PC-3 (cell line): ENCODE data around the gene BEND3. TPM values are rescaled to one million over a fixed set of nuclear protein-coding genes. Genes with fewer than 3 reads are reported as not detected.

Experiments
- ATAC-seq: fragments of 200-7000 bp; cut with Tn5 transposase; 2 replicates; pipeline ENCODE4 v1.9.1; 2020; ENCODE audit warnings: mild to moderate bottlenecking, moderate library complexity
- BruUV-seq: library from RNA; stranded (reverse); fragments of 400-500 nt; replicated peaks from 2 replicates; lab custom pipeline; 2021; lab: Mats Ljungman, UMichigan
- CTCF ChIA-PET: fragments of 300-600 bp; sonication (Branson Sonifier 250); formaldehyde crosslinking; loops from one replicate; lab custom pipeline; 2022; ENCODE audit warnings: antibody characterized with exemption; lab: Charles Lee
- POLR2A ChIA-PET: fragments of 300-600 bp; sonication (Branson Sonifier 250); formaldehyde crosslinking; loops from one replicate; lab custom pipeline; 2022; ENCODE audit warnings: antibody characterized with exemption; ENCODE audit not compliant: unreplicated experiment; lab: Charles Lee
- DNase-seq: peaks from one replicate; pipeline ENCODE4 v3.0.0-alpha.2; 2015
- H2AFZ ChIP-seq: fragments of 300-600 bp; sonication (generic); 2 replicates; pipeline ENCODE4 v1.6.0; 2016; ENCODE audit warnings: antibody characterized with exemption, low read length
- H3F3A ChIP-seq: fragments of 300-600 bp; sonication (generic); one replicate; pipeline ENCODE4 v1.6.0; 2017; ENCODE audit warnings: antibody characterized with exemption, low read length, control low read depth, mild to moderate bottlenecking; ENCODE audit not compliant: unreplicated experiment
- H3K27ac ChIP-seq: fragments of 300-600 bp; sonication (generic); 2 replicates; pipeline ENCODE4 v1.5.1; 2016; ENCODE audit warnings: mild to moderate bottlenecking, low read length
- H3K27me3 ChIP-seq: fragments of 300-600 bp; sonication (generic); 2 replicates; pipeline ENCODE4 v1.6.1; 2016; ENCODE audit warnings: low read length, mixed read lengths
- H3K36me3 ChIP-seq: fragments of 300-600 bp; sonication (generic); 2 replicates; pipeline ENCODE4 v1.6.1; 2016; ENCODE audit warnings: low read depth, mixed run types, low read length, mixed read lengths
- H3K4me1 ChIP-seq: fragments of 300-600 bp; sonication (generic); 2 replicates; pipeline ENCODE4 v1.5.1; 2016; ENCODE audit warnings: low read length; ENCODE audit not compliant: insufficient read depth
- H3K4me2 ChIP-seq: fragments of 300-600 bp; sonication (generic); 2 replicates; pipeline ENCODE4 v1.6.0; 2016; ENCODE audit warnings: low read length
- H3K4me3 ChIP-seq: fragments of 300-600 bp; sonication (generic); 2 replicates; pipeline ENCODE4 v1.5.1; 2016; ENCODE audit warnings: mild to moderate bottlenecking, low read length, mixed read lengths
- H3K79me2 ChIP-seq: fragments of 300-600 bp; sonication (generic); 2 replicates; pipeline ENCODE4 v1.6.1; 2017; ENCODE audit warnings: low read length, mixed read lengths
- H3K9ac ChIP-seq: fragments of 300-600 bp; sonication (generic); 2 replicates; pipeline ENCODE4 v1.6.0; 2016; ENCODE audit warnings: mild to moderate bottlenecking, low read length
- H3K9me2 ChIP-seq: fragments of 300-600 bp; sonication (generic); replicated peaks from 2 replicates; pipeline ENCODE4 v1.6.1; 2016; ENCODE audit warnings: mixed run types, low read length, mixed read lengths
- H3K9me3 ChIP-seq: fragments of 300-600 bp; sonication (generic); 2 replicates; pipeline ENCODE4 v1.6.1; 2016; ENCODE audit warnings: low read length, mixed read lengths
- H4K20me1 ChIP-seq: fragments of 300-600 bp; sonication (generic); 2 replicates; pipeline ENCODE4 v1.6.1; 2016; ENCODE audit warnings: low read length, mixed read lengths
- EZH2phosphoT487 ChIP-seq: fragments of 300-600 bp; sonication (generic); IDR thresholded peaks from 2 replicates; pipeline ENCODE4 v1.6.1; 2018; ENCODE audit warnings: mild to moderate bottlenecking, antibody characterized with exemption, low read length, borderline replicate concordance
- intact Hi-C: fragments of 100-400 bp; cut with micrococcal nuclease; formaldehyde crosslinking; loops from 2 replicates; pipeline ENCODE4 v1.9.0; 2023
- total RNA-seq: library from RNA; depleted of rRNA; stranded (reverse); fragments of >200 nt; gene quantifications from 2 replicates; pipeline ENCODE4 v1.2.3, GENCODE V29; 2014; rRNA removed
- TF ChIP-seq, protein P1 (sequence below): fragments of 300-600 bp; sonication (generic); conservative IDR thresholded peaks from 2 replicates; pipeline ENCODE4 v1.5.1; 2017; ENCODE audit warnings: antibody characterized with exemption, low read depth, mild to moderate bottlenecking, low read length

The BEND3 gene
- total RNA-seq, 1 experiment from 2014 or later: 4.5 TPM

DNA sequence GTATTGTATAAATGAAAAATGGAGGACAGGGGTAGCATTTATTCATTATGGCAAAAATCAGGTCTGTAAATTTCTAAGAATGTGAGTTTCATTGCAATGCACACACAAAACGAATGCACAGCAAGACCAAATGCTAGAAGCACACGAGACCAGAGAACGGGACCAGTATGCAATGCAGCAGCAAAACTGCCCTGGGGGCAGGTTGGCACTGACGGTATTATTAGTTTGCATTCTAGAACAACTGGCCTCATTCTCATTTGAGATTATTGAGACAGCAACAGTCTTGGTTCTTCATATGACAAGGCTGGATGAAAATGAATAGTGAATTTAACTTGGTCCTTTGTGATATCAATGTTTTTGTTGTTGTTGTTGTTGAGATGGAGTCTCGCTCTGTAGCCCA, 96.3 kb downstream of the BEND3 start:
- no peaks in the 10 kb centered on the region for H3F3A ChIP-seq
- no peak overlapping the region for H3K4me3 ChIP-seq
- no peak for TF ChIP-seq EZH2phosphoT487
- TF ChIP-seq, protein P1, sequence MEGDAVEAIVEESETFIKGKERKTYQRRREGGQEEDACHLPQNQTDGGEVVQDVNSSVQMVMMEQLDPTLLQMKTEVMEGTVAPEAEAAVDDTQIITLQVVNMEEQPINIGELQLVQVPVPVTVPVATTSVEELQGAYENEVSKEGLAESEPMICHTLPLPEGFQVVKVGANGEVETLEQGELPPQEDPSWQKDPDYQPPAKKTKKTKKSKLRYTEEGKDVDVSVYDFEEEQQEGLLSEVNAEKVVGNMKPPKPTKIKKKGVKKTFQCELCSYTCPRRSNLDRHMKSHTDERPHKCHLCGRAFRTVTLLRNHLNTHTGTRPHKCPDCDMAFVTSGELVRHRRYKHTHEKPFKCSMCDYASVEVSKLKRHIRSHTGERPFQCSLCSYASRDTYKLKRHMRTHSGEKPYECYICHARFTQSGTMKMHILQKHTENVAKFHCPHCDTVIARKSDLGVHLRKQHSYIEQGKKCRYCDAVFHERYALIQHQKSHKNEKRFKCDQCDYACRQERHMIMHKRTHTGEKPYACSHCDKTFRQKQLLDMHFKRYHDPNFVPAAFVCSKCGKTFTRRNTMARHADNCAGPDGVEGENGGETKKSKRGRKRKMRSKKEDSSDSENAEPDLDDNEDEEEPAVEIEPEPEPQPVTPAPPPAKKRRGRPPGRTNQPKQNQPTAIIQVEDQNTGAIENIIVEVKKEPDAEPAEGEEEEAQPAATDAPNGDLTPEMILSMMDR: no peak
- H3K9me3 ChIP-seq: no peaks in the 10 kb centered on the region
- H4K20me1 ChIP-seq: no peaks in the 10 kb centered on the region
- no peak overlapping the region for H3K9ac ChIP-seq
- no peak overlapping the region for H3K4me2 ChIP-seq
- no TSS peak for BruUV-seq
- H3K36me3 ChIP-seq: no peaks in the 10 kb centered on the region
- intact Hi-C loops: no loop called here
- no peaks in the 10 kb centered on the region for H3K79me2 ChIP-seq
- H3K27ac ChIP-seq: no peak overlapping the region
- H3K9me2 ChIP-seq: no peaks in the 10 kb centered on the region
- peaks cover 10% of the 10 kb centered on the region for H3K4me1 ChIP-seq
- DNase-seq: no peak
- H3K27me3 ChIP-seq: no peaks in the 10 kb centered on the region
- ChIA-PET POLR2A (no interaction called here), CTCF (no interaction called here)
- no peak overlapping the region for H2AFZ ChIP-seq
- ATAC-seq: no peak

Other genes with a start within 250 kb of the BEND3 start
- 117 and 125 TPM in 2 replicates for gene CD24, start 140.8 kb downstream of the BEND3 start, total RNA-seq
- 11.3 and 13.2 TPM in 2 replicates for gene MTRES1, start 87.3 kb downstream of the BEND3 start, total RNA-seq